GM12878 (cell line): ENCODE results near the gene NKX6-1. TPM values are rescaled to one million over a fixed set of nuclear protein-coding genes. Genes with fewer than 3 reads are reported as not detected.

Experiments
- ATAC-seq: fragments of 200-7000 bp; cut with Tn5 transposase; 3 replicates; pipeline ENCODE4 v1.9.1; 2020; ENCODE audit warnings: mild to moderate bottlenecking, moderate library complexity
- BruUV-seq: library from RNA; stranded (reverse); fragments of 400-500 nt; replicated peaks from 2 replicates; lab custom pipeline; 2021; lab: Mats Ljungman, UMichigan
- CTCF ChIA-PET: fragments of 300-600 bp; sonication (Branson Sonifier 250); formaldehyde crosslinking; extraction: SDS; loops from one replicate; lab custom pipeline; 2021; ENCODE audit warnings: inconsistent platforms; lab: Yijun Ruan, JAX
- POLR2A ChIA-PET: fragments of 350-600 bp; formaldehyde crosslinking; extraction: SDS; loops from one replicate; lab custom pipeline; 2021; ENCODE audit warnings: inconsistent platforms; lab: Charles Lee
- RAD21 ChIA-PET: fragments of 300-600 bp; sonication (Branson Sonifier 250); formaldehyde crosslinking; loops from one replicate; lab custom pipeline; 2023; ENCODE audit warnings: antibody characterized with exemption; ENCODE audit not compliant: unreplicated experiment; lab: Charles Lee
- SMC1A ChIA-PET: fragments of 300-600 bp; sonication (Branson Sonifier 250); formaldehyde crosslinking; loops from one replicate; lab custom pipeline; 2023; ENCODE audit not compliant: unreplicated experiment, uncharacterized antibody; lab: Charles Lee
- DNase-seq: peaks from one replicate; pipeline ENCODE4 v3.0.0-alpha.2; 2011; ENCODE audit warnings: low read depth, low spot score
- FAIRE-seq: peaks from 3 replicates; lab custom pipeline; 2011; peaks lifted over from hg19 to GRCh38; lab: Jason Lieb, UNC
- H2AFZ ChIP-seq: 2 replicates; pipeline ENCODE4 v1.6.0; 2011; ENCODE audit warnings: low read depth, low read length, control low read depth; ENCODE audit not compliant: control insufficient read depth
- H3K27ac ChIP-seq: 2 replicates; pipeline ENCODE4 v1.5.1; 2011; ENCODE audit warnings: control low read depth; ENCODE audit not compliant: control insufficient read depth, insufficient read depth
- H3K27me3 ChIP-seq, 2 experiments: replicated peaks in 1 of 2; 2 replicates each; pipeline versions ENCODE4 v1.6.0 to v1.6.1; 2011; ENCODE audit warnings: low read length in 1 of 2; ENCODE audit not compliant: control insufficient read depth in 2 of 2, insufficient read depth in 2 of 2
- H3K36me3 ChIP-seq, 2 experiments: 2 replicates each; pipeline ENCODE4 v1.5.1; 2011; ENCODE audit warnings: low read length in 1 of 2; ENCODE audit not compliant: control insufficient read depth in 2 of 2, insufficient read depth in 2 of 2
- H3K4me1 ChIP-seq: 2 replicates; pipeline ENCODE4 v1.6.1; 2011; ENCODE audit warnings: mild to moderate bottlenecking, low read length, moderate library complexity, mixed read lengths; ENCODE audit not compliant: control insufficient read depth, insufficient read depth
- H3K4me2 ChIP-seq: 2 replicates; pipeline ENCODE4 v1.6.0; 2011; ENCODE audit warnings: control low read depth; ENCODE audit not compliant: control insufficient read depth, insufficient read depth
- H3K4me3 ChIP-seq: fragments of 200-600 bp; sonication (generic); 2 replicates; pipeline ENCODE4 v1.5.1; 2016
- H3K79me2 ChIP-seq: 2 replicates; pipeline ENCODE4 v1.6.0; 2011; ENCODE audit warnings: low read length; ENCODE audit not compliant: control insufficient read depth, insufficient read depth
- H3K9ac ChIP-seq: 2 replicates; pipeline ENCODE4 v1.8.0; 2011; ENCODE audit warnings: low read length, control low read depth, mixed read lengths; ENCODE audit not compliant: control insufficient read depth, insufficient read depth
- H3K9me3 ChIP-seq: replicated peaks from 3 replicates; pipeline ENCODE4 v1.5.1; 2011; ENCODE audit warnings: mild to moderate bottlenecking, low read length; ENCODE audit not compliant: control insufficient read depth, insufficient read depth
- H4K20me1 ChIP-seq: 2 replicates; pipeline ENCODE4 v1.6.0; 2011; ENCODE audit not compliant: control insufficient read depth, insufficient read depth
- BRCA1 ChIP-seq: IDR thresholded peaks from 2 replicates; pipeline ENCODE4 v1.6.1; 2011; ENCODE audit warnings: low read depth, low read length, improper control_type of control experiment
- EED ChIP-seq: sonication (generic); IDR thresholded peaks from 2 replicates; pipeline ENCODE4 v1.6.1; 2016; ENCODE audit warnings: antibody characterized with exemption, low read depth
- JUNB ChIP-seq: IDR thresholded peaks from 2 replicates; pipeline ENCODE4 v1.6.1; 2016; ENCODE audit warnings: antibody characterized with exemption, mild to moderate bottlenecking
- JUND ChIP-seq: IDR thresholded peaks from 2 replicates; pipeline ENCODE4 v1.6.1; 2012; ENCODE audit warnings: low read depth, mild to moderate bottlenecking, low read length, improper control_type of control experiment, moderate library complexity
- NFIC ChIP-seq: IDR thresholded peaks from 2 replicates; pipeline ENCODE4 v1.6.1; 2012; ENCODE audit warnings: low read depth, mild to moderate bottlenecking, inconsistent platforms, low read length, moderate library complexity
- NKRF ChIP-seq: fragments of 450-650 bp; conservative IDR thresholded peaks from 2 replicates; pipeline ENCODE4 v1.6.1; 2017; ENCODE audit warnings: mild to moderate bottlenecking, moderate library complexity
- NR2F1 ChIP-seq: fragments of 450-650 bp; conservative IDR thresholded peaks from 2 replicates; pipeline ENCODE4 v1.6.1; 2017; ENCODE audit warnings: mild to moderate bottlenecking
- RELA ChIP-seq: fragments of 450-650 bp; IDR thresholded peaks from 2 replicates; pipeline ENCODE4 v1.8.0; 2014; ENCODE audit warnings: borderline replicate concordance; ENCODE audit not compliant: partially characterized antibody
- RELB ChIP-seq: fragments of 450-650 bp; IDR thresholded peaks from 2 replicates; pipeline ENCODE4 v1.6.1; 2017; ENCODE audit warnings: low read depth, mild to moderate bottlenecking, moderate library complexity
- TARDBP ChIP-seq: IDR thresholded peaks from 2 replicates; pipeline ENCODE4 v1.6.1; 2016; ENCODE audit warnings: borderline replicate concordance
- TCF3 ChIP-seq: IDR thresholded peaks from 2 replicates; pipeline ENCODE4 v1.6.1; 2012; ENCODE audit warnings: low read depth, mild to moderate bottlenecking, low read length, borderline replicate concordance; ENCODE audit not compliant: insufficient read depth
- WGBS: methylation state at CpG from one replicate; pipeline ENCODE4 v1.1.6; 2016; ENCODE audit warnings: low lambda C conversion rate; ENCODE audit not compliant: insufficient replicate concordance, insufficient coverage; ENCODE audit errors: missing lambda C conversion rate; 5-methylcytosine and 5-hydroxymethylcytosine counted together
- in situ Hi-C: fragments of 300-500 bp; cut with MboI; formaldehyde crosslinking; loops from 9 replicates; pipeline ENCODE4 v1.14.3; 2018; ENCODE audit warnings: mixed read lengths
- intact Hi-C: fragments of 100-400 bp; cut with micrococcal nuclease; formaldehyde crosslinking; loops from one replicate; pipeline ENCODE4 v1.14.2; 2022; ENCODE audit not compliant: unreplicated experiment
- polyA plus RNA-seq, 11 experiments: library from polyadenylated mRNA; depleted of rRNA in 4 of 11; unstranded in 6 of 11; stranded (reverse) in 5 of 11; fragments of >200 nt; fragmentation: Nextera tagmentation in 4 of 11; fragmentation: Illumina TruSeq in 1 of 11; extraction: Ambion mirVana in 4 of 11; extraction: Trizol in 1 of 11; gene quantifications; 1 replicate in 1 of 11; 2 replicates in 10 of 11; pipeline versions ENCODE4 v1.2.1 to v1.2.3, GENCODE V29; 2011 to 2016; ENCODE audit warnings: inconsistent platforms in 2 of 11, missing spikeins in 2 of 11, low read depth in 1 of 11
- total RNA-seq, 4 experiments: library from RNA; depleted of rRNA in 3 of 4; stranded (reverse); fragments of >200 nt in 3 of 4; fragmentation: Illumina TruSeq in 1 of 4; extraction: Trizol in 1 of 4; gene quantifications; 2 replicates each; pipeline versions ENCODE4 v1.2.1 to v1.2.3, GENCODE V29; 2013 to 2021

The NKX6-1 gene
- total and polyA plus RNA-seq, 10 of the 15 experiments (the other 5 are each of a cell fraction or from before 2014, with no cell fraction given), result not detected

DNA sequence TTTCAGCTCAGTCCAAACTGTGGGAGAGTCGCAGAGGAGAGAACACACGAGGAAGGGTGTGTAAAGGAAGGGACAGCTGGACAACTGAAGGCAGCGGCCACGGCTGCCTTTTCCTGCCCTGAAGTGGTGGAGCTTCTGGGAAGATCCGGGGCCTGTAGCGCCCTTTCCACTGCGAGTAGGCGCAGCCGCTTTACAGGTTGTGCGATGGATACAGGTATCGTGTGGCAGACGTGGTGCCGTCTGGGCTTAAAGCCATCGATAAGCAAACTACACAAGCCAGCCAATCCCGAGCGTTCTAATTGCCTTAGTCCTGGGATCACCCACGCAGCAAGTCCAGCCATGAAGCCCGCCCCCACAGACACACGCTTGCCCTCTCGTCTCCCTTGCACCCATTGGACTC, 15.4 kb downstream of the NKX6-1 start:
- no peak for ATAC-seq
- intact Hi-C loops, result no loop called here
- CTCF ChIA-PET, result no interaction called here

DNA sequence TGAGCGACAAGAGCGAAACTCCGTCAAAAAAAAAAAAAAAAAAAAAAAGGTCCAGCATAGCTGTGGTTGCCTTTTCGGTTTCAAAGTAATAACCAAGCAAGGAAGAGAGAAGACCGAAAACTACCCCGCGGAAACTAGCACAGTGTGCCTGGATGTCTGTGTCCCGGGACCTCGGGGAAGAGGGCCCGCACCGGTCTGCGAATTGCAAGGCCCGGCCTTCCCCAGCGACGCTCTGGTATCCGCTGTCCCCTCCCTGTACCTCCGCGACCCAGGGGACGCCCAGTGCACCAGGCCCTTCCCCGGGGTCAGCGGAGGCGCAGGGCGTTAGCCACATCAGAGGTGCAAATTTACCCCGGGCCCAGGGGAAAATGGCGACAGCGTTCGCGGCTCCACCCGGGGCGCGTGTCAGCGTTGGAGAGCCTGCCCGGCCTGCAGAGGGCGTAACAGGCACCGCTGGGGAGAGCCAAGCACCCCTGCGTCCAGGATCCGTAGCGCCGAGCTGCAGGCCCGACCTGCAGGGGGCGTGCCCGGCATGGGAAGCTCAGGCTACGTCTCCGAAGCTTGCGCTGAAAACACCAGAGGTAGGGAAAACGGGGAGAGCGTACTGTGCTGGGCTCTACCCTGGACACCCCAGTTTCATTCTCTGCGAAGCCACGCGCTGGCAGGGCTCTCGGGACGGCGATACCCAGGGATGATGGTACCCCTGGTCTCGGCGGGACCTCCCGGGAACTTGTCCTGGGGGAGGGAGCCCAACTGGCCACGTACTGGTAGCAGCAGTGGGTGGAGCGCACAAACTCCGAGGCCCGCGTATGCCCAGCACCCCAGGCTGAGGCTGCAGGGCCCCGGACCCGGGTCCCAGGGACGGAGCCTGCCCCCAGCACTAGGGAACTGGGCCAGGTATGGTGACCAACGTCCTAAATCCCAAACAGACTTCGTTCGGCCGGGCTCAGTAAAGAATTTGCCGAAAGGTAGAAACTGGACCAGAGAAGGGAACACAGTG, 16.2 kb downstream of the NKX6-1 start:
- BruUV-seq, result no TSS peak
- POLR2A ChIA-PET, result no interaction called here
- Histone ChIP-seq H3K9me3 (no peaks in the 10 kb centered on the region; the same call in 2 of the 3 replicates), H4K20me1 (no peaks in the 10 kb centered on the region), H3K27ac (no peak overlapping the region), H2AFZ (no peak overlapping the region), H3K4me3 (no peak overlapping the region), H3K36me3 (no peaks in the 10 kb centered on the region), H3K9ac (no peak overlapping the region), H3K4me1 (no peaks in the 10 kb centered on the region), H3K4me2 (no peak overlapping the region), H3K27me3 (peaks cover 1 to 6% of the 10 kb centered on the region in 2 experiments; a peak in 3 of 4 replicates), H3K79me2 (no peaks in the 10 kb centered on the region)
- in situ Hi-C loops (no loop called here), intact Hi-C loops (no loop called here)
- RAD21 ChIA-PET, result no interaction called here
- FAIRE-seq, result no peak
- TF ChIP-seq RELA, result no peak
- TF ChIP-seq EED, result no peak
- no peak for TF ChIP-seq NFIC
- no peak for TF ChIP-seq BRCA1
- TF ChIP-seq NKRF, result no peak
- TF ChIP-seq RELB, result no peak
- TF ChIP-seq JUND, result no peak
- 65% methylated on average over 54 of the region's 69 CpGs for WGBS
- no peak for DNase-seq
- SMC1A ChIA-PET, result no interaction called here
- ATAC-seq, result no peak
- CTCF ChIA-PET, result no interaction called here

More for the DNA sequence above, 15.4 kb downstream of the NKX6-1 start:
- H3K27ac ChIP-seq, result no peak overlapping the region
- no peak overlapping the region for H3K4me2 ChIP-seq
- TF ChIP-seq TCF3, result no peak
- TF ChIP-seq JUNB, result no peak
- no peak for TF ChIP-seq NR2F1
- TF ChIP-seq TARDBP, result no peak
- 53% methylated on average over 20 of the region's 20 CpGs for WGBS
- no peak overlapping the region for H3K4me3 ChIP-seq
- no peaks in the 10 kb centered on the region for H3K79me2 ChIP-seq
- no peaks in the 10 kb centered on the region for H3K36me3 ChIP-seq
- POLR2A ChIA-PET, result no interaction called here
- H3K27me3 ChIP-seq, result peaks cover 1 to 6% of the 10 kb centered on the region in 2 experiments; a peak in 3 of 4 replicates
- H2AFZ ChIP-seq, result no peak overlapping the region
- H3K4me1 ChIP-seq, result no peaks in the 10 kb centered on the region
- FAIRE-seq (no peak), DNase-seq (no peak)
- in situ Hi-C loops, result no loop called here
- no peaks in the 10 kb centered on the region for H4K20me1 ChIP-seq
- H3K9ac ChIP-seq, result no peak overlapping the region
- H3K9me3 ChIP-seq, result no peaks in the 10 kb centered on the region; the same call in 2 of the 3 replicates
- SMC1A ChIA-PET, result interaction anchor here (0.5 kb wide), 1 partner anchor 45 kb away, joined by 3 read pairs; no protein-coding TSS in a partner anchor
- no TSS peak for BruUV-seq
- RAD21 ChIA-PET, result no interaction called here
